ENCODE data around the gene PISD. TPM values are rescaled to one million over a fixed set of nuclear protein-coding genes. Genes with fewer than 3 reads are reported as not detected.
"Not testable (repeated sequence)": the region's sequence is repeated elsewhere in the genome, so short reads cannot be mapped to it uniquely, and the experiment has no call there.

The PISD gene
- total RNA-seq, result 10 to 100 TPM; 34.7 to 40.0 TPM

DNA sequence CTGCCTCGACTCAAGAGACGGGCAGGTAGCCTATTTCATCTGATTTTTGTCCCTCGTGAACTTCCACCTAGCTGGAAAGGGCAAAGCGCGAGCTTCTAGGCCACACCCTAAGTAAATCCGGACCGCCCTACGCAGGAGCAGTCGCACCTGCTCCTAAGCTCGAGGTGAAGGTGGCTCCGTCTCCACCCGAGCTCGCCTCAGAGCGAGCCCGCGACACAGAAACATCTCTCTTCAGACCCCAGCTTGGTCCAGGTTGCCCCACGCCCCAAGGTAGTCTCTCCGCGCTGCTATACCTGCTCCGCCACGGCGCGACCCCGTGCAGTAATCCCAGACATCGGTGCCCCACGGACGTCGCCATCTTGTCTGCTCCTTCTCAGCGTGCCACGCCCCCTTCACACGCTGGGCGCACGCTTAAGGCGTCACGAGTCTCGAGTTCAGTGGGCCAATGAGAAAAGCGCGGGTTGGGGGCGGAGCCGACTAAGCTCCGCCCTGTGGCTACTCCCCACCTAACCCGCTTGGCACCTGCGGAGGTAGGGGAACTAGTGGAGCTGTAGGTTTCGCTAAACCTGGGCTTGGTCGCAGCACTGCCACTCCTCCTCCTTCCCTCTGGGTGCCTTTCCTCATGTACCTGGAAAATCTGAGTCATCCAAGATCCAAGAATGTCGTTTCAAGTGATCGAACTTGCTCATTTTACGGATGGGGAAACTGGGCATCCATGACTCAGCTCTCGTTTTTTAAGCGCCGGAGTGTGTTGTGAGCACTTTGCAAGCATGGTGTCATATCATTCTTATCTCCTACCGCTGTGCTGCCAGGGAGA is at the start of gene PISD:
Gene PISD (minus strand): TSS at position 365 of the 817 bp plus-strand sequence. CDS start 7 bp downstream, at position 358.
- Mint-ChIP-seq H3K4me1 (peaks cover 40% of the 10 kb centered on the region), H3K4me3 (peak within 1 kb of the TSS; percentile 92), H3K27me3 (no peaks in the 10 kb centered on the region), H3K27ac (peak within 1 kb of the TSS; percentile 91), H3K9me3 (ENCODE audit: low read depth) (no peaks in the 10 kb centered on the region), H3K36me3 (no peaks in the 10 kb centered on the region)
- ATAC-seq (peak; percentile 91), DNase-seq (peak; percentile 98)
- CTCF ChIA-PET, result interaction anchor here (0.8 to 10.1 kb wide), 18 partner anchors 10 to 322 kb away, joined by 3 to 107 read pairs (median 4); partner anchors contain the start of gene DEPDC5

DNA sequence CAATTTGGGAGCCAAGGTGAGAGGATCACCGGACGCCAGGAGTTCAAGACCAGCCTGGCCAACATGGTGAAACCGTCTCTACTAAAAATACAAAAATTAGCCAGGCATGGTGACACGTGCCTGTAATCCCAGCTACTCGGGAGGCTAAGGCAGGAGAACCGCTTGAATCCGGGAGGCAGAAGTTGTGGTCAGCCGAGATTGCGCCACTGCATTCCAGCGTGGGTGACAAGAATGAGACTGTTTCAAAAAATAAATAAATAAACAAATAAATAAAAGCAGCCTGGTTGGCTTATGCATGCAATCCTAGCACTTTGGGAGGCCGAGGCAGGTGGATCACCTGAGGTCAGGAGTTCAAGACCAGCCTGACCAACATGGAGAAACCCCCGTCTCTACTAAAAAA is 49.2 kb upstream of the PISD start:
- not testable (repeated sequence) for DNase-seq, H3K4me3 Mint-ChIP-seq
- H3K36me3 Mint-ChIP-seq, result peaks cover 47% of the 10 kb centered on the region

DNA sequence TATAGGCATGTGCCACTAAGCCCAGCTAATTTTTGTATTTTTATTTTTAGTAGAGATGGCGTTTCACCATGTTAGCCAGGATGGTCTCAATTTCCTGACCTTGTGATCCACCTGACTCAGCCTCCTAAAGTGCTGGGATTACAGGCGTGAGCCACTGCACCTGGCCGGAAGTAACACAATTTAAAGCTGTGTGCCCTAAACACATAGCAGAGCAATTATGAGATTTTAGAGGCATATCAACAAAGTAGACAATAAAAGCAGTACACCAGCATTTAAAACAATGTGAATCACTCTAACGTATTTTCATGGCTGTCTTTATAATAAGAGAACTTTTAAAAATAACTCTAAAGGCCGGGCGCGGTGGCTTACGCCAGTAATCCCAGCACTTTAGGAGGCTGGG is 45.5 kb upstream of the PISD start:
- H3K9me3 Mint-ChIP-seq (ENCODE audit: low read depth), result no peaks in the 10 kb centered on the region
- no peak for ATAC-seq
- no peaks in the 10 kb centered on the region for H3K27me3 Mint-ChIP-seq
- CTCF ChIA-PET, result interaction anchor here (0.9 to 1.0 kb wide), 2 partner anchors 10 to 263 kb away, joined by 3 to 4 read pairs; no protein-coding TSS in a partner anchor
- peaks cover 34% of the 10 kb centered on the region for H3K36me3 Mint-ChIP-seq
- no peak overlapping the region for H3K27ac Mint-ChIP-seq
- peaks cover 1% of the 10 kb centered on the region for H3K4me1 Mint-ChIP-seq
- no peak overlapping the region for H3K4me3 Mint-ChIP-seq
- DNase-seq, result no peak

More for the DNA sequence above, 49.2 kb upstream of the PISD start:
- H3K4me1 Mint-ChIP-seq; H3K9me3 Mint-ChIP-seq (ENCODE audit: low read depth); ATAC-seq; H3K27ac Mint-ChIP-seq; H3K27me3 Mint-ChIP-seq; CTCF ChIA-PET: not testable (repeated sequence)

DNA sequence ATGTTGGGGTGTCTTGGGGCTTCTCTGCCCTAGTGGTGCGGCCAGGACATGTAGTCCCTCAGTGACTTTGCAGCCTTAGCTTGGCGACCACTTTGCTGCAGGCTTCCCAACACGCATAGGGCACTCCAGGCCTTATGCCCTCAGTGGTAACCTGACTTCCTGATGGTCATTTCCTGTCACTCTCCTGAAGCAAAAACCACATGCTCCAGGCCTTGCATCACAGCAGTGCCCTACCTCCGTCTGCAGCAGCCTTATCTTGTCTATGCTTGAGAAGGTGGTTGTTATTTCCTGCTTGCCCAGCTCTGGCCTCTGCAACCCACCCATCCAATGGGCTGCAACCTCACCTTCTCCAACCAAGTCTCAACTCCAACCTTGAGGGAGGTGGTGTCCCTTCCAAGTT is 33.4 kb upstream of the PISD start:
- Mint-ChIP-seq H3K27ac (peak overlapping the region; percentile 80), H3K36me3 (peaks cover 52% of the 10 kb centered on the region), H3K4me1 (peaks cover 41% of the 10 kb centered on the region), H3K27me3 (no peaks in the 10 kb centered on the region), H3K9me3 (ENCODE audit: low read depth) (no peaks in the 10 kb centered on the region), H3K4me3 (no peak overlapping the region)
- peak; percentile 46 for DNase-seq
- CTCF ChIA-PET, result interaction anchor here (1.2 to 1.7 kb wide), 4 partner anchors 10 to 65 kb away, joined by 3 to 8 read pairs (median 5); no protein-coding TSS in a partner anchor
- peak; percentile 34 for ATAC-seq

DNA sequence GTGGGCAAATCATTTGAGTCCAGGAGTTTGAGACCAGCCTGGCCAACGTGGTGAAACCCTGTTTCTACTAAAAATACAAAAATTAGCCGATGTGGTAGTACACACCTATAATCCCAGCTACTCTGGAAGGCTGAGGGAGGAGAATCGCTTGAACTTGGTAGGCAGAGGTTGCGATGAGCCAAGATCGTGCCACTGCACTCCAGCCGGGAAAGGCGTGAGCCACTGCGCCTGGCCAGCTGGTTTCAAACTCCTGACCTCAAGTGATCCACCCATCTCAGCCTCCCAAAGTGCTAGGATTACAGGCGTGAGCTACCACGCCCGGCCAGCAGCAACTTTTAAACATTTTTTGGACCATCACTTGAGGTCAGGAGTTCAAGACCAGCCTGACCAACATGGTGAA is 32.0 kb upstream of the PISD start:
- DNase-seq; ATAC-seq; H3K9me3 Mint-ChIP-seq (ENCODE audit: low read depth); H3K27ac Mint-ChIP-seq; CTCF ChIA-PET; H3K27me3 Mint-ChIP-seq; H3K4me3 Mint-ChIP-seq: not testable (repeated sequence)
- H3K4me1 Mint-ChIP-seq, result peaks cover 46% of the 10 kb centered on the region
- peaks cover 48% of the 10 kb centered on the region for H3K36me3 Mint-ChIP-seq

DNA sequence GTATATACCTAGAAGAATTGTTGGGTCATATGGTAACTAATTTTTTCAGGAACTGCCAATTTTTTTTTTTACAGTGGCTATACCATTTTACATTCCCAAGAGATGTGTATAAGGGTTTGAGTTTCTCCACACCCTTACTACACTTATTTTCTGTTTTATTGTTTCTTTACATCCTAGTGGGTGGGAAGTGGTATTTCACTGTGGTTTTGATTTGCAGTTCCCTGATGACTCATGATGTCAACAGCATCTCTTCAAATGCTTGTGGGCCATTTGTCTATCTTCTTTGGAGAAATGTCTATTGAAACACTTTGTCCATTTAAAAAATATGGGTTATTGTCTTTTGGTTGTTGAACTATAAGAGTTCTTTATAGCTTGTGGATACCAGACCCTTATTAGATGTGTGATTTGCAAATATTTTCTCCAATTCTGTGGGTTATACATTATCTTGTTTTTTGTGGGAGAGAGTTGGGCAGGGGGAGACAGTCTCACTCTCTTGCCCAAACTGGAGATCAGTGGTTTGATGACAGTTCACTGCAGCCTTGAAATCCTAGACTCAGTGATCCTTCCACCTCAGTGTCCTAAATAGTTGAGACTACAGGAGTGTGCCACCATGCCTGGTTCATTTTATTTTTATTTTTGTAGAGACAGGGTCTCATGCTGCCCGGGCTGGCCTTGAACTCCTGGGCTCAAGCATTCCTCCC is 30.3 kb upstream of the PISD start:
- Mint-ChIP-seq H3K9me3 (ENCODE audit: low read depth) (no peaks in the 10 kb centered on the region), H3K4me3 (peak overlapping the region; percentile 29), H3K27me3 (no peaks in the 10 kb centered on the region), H3K27ac (peak overlapping the region; percentile 84), H3K36me3 (peaks cover 53% of the 10 kb centered on the region), H3K4me1 (peaks cover 46% of the 10 kb centered on the region)
- CTCF ChIA-PET, result interaction anchor here (0.9 to 2.9 kb wide), 2 partner anchors 27 to 278 kb away, joined by 3 to 9 read pairs; no protein-coding TSS in a partner anchor
- DNase-seq, result peak; percentile 52
- peak; percentile 91 for ATAC-seq

DNA sequence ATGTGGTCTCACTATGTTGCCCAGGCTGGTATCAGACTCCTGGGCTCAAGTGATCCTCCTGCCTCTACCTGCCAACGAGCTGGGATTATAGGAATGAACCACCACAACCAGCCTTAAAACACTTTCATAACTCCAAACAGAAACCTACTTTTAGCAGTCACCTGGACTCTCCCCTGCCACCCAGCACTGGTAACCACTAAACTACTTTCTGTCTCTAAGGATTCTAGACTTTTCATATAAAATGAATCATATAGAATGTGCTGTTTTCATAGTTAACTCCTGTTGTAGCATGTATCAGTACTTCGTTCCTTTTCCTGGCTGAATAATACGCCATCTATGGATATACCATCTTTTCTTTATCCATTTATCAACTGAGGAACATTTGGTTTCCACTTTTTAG is 29.4 kb upstream of the PISD start:
- no peaks in the 10 kb centered on the region for H3K27me3 Mint-ChIP-seq
- DNase-seq, result no peak
- peaks cover 53% of the 10 kb centered on the region for H3K36me3 Mint-ChIP-seq
- H3K27ac Mint-ChIP-seq, result peak overlapping the region; percentile 35
- ATAC-seq, result no peak
- no peak overlapping the region for H3K4me3 Mint-ChIP-seq
- H3K9me3 Mint-ChIP-seq (ENCODE audit: low read depth), result no peaks in the 10 kb centered on the region
- CTCF ChIA-PET, result interaction anchor here (0.8 to 2.9 kb wide), 4 partner anchors 9 to 53 kb away, joined by 3 to 9 read pairs (median 4); no protein-coding TSS in a partner anchor
- peaks cover 44% of the 10 kb centered on the region for H3K4me1 Mint-ChIP-seq

DNA sequence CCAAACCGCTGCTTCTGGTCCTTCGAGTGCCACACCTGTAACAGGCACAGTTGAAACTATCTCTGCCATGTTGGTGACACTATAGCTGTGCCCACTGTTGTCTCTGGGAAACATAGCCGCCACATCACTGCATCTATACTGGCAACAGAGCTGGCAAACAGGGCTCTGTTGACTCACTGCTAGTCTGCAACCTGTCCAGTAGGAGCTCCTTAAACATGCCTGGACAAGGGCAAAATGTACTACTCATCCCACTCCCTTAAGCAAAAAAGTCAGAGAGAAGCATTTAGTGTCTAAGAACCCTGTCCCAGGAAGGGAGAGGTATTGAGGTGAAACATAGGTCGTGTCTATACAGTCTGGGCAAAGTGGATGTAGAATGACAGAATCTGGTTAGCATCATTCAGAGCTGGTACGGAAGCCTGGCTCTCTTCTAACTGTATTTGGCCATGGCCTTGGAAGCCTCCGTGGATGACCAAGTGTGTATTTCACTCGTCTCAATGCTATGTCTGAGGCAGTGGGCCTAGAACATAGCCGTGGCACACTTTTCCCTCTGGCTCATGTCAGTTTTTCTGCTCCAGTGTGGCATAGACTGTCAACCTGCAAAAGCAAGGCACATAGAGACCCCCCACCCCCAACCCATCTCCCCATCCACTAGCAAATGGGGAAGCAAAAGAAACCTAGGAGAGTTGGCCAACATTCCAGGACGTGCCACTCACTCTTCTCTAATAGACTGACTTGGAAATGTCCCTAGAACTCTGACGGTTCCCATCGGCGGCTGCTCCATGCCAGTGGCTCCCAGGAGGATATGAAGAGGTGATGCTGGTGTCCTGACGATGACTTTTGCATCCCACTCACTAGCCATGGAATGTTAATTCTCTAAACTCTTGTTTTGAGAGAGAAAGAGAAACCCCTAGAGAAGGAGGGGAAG is 21.4 kb upstream of the PISD start:
- Mint-ChIP-seq H3K9me3 (ENCODE audit: low read depth) (no peaks in the 10 kb centered on the region), H3K27me3 (no peaks in the 10 kb centered on the region), H3K4me1 (peaks cover 11% of the 10 kb centered on the region), H3K4me3 (no peak overlapping the region), H3K36me3 (peaks cover 26% of the 10 kb centered on the region), H3K27ac (no peak overlapping the region)
- CTCF ChIA-PET, result interaction anchor here (1.1 to 10.5 kb wide), 4 partner anchors 8 to 287 kb away, joined by 3 to 107 read pairs (median 4); partner anchors contain the start of gene PISD
- DNase-seq (no peak), ATAC-seq (no peak)

DNA sequence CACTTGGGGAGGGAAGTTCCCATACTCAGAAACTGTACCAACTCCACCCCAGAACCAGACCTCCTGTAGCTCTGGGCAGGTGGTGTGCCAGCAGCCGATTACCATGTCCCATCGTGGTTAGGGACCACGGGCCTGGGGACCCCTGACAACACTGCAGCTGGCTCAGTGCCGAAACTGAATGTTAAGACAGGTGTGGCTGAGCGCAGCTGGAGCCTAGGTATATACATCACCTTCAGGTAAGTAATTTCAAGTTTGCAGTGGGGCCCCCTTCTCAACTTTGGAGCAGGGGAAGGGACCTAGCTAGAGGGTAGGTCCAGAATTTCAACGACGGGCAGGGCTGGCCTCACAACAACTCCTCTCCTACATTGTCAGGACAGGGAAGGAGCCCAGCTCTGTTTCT is 20.7 kb upstream of the PISD start:
- DNase-seq (no peak), ATAC-seq (no peak)
- H3K4me1 Mint-ChIP-seq, result peaks cover 11% of the 10 kb centered on the region
- CTCF ChIA-PET, result interaction anchor here (1.1 to 10.5 kb wide), 4 partner anchors 8 to 288 kb away, joined by 3 to 107 read pairs (median 4); partner anchors contain the start of gene PISD
- peaks cover 20% of the 10 kb centered on the region for H3K36me3 Mint-ChIP-seq
- no peaks in the 10 kb centered on the region for H3K27me3 Mint-ChIP-seq
- no peak overlapping the region for H3K27ac Mint-ChIP-seq
- H3K9me3 Mint-ChIP-seq (ENCODE audit: low read depth), result no peaks in the 10 kb centered on the region
- H3K4me3 Mint-ChIP-seq, result no peak overlapping the region

DNA sequence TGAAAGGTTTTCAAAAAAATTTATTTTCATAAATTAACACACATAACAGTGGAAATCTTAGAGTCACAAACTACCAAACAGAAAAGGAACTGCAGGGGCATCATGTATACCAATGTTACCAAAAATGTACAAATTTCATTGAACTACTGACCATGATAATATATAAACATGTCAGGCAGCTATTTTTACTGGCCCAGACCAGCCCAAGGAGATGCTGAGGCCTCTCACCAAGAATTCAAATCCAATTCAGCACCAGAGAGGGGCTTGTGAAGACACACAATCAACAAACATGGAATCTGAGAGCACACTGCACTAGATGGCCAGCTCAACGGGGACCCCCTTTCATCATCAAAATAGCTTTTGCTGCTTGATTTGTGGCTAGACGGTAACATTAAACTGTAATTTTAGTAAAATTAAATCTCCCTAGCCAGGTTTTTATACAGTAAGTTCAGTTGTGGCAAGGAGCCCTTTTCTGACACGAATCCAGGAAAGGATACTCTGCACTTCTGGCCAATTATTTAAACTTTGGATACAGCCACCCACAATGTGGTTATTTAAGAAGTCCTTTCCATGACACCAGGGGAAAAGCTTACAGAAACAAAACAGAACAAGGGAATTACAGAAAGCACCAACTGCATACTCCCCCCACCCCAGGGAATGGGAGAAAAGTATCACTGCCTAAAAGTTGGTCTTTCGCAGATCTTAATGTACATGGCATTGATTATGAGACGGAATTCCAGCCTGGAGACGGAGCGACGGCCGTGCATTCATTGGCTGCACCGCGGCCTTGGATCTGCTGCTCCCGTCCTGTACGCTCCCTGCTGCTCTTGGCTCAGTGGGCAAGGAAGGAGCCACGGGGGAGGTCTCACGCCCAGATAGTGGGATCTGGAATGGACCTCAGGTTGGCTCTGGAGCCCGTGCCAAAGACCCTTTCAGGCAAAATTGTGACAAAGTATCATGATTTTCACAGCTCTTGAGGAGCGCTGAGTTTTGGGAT is 19.6 kb upstream of the PISD start:
- H3K9me3 Mint-ChIP-seq (ENCODE audit: low read depth), result no peaks in the 10 kb centered on the region
- CTCF ChIA-PET, result interaction anchor here (0.6 to 10.5 kb wide), 5 partner anchors 10 to 289 kb away, joined by 3 to 107 read pairs (median 3); partner anchors contain the start of gene PISD
- peaks cover 15% of the 10 kb centered on the region for H3K4me1 Mint-ChIP-seq
- DNase-seq (no peak), ATAC-seq (no peak)
- no peaks in the 10 kb centered on the region for H3K27me3 Mint-ChIP-seq
- peaks cover 13% of the 10 kb centered on the region for H3K36me3 Mint-ChIP-seq
- no peak overlapping the region for H3K4me3 Mint-ChIP-seq
- H3K27ac Mint-ChIP-seq, result no peak overlapping the region

DNA sequence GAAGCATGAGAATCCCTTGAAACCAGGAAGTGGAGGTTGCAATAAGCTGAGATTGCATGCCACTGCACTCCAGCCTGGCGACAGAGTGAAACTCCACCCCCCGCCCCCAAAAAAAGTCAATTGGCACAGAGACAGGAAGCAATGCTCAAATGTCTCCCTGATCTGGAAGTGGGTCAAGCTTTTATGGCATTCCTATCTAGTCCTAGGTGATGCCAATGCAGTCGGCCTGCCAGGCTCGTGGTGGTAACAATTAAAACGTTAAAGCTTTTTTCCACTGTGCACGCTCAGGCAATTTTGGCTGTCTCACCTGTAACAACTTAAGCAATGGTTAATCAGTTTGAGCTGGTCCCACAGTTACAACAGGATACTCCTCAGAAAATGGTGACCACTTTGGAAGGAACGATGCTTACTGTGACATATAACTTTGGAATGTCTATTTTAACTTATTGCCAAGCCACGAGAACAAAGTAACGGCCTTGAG is 18.9 kb upstream of the PISD start:
- CTCF ChIA-PET, result interaction anchor here (0.6 to 10.5 kb wide), 2 partner anchors 16 to 67 kb away, joined by 3 to 107 read pairs; partner anchors contain the start of gene PISD
- Mint-ChIP-seq H3K4me3 (no peak overlapping the region), H3K27me3 (no peaks in the 10 kb centered on the region), H3K36me3 (peaks cover 13% of the 10 kb centered on the region), H3K4me1 (peaks cover 22% of the 10 kb centered on the region), H3K9me3 (ENCODE audit: low read depth) (no peaks in the 10 kb centered on the region), H3K27ac (no peak overlapping the region)
- DNase-seq (no peak), ATAC-seq (no peak)
